GM12891 (cell line): ENCODE data around the gene PEX5L.

ENCODE experiments used
- POLR2A ChIP-seq: IDR thresholded peaks from 2 replicates; pipeline ENCODE4 v1.6.1; 2011; ENCODE audit warnings: low read depth, low read length, control low read depth
- POLR2AphosphoS5 ChIP-seq: IDR thresholded peaks from 2 replicates; pipeline ENCODE4 v1.6.1; 2011; ENCODE audit warnings: low read depth, low read length, control low read depth
- POU2F2 ChIP-seq: IDR thresholded peaks from 2 replicates; pipeline ENCODE4 v1.6.1; 2011; ENCODE audit warnings: low read depth, mild to moderate bottlenecking, control low read depth, low read length, moderate library complexity
- SPI1 ChIP-seq: IDR thresholded peaks from 2 replicates; pipeline ENCODE4 v1.6.1; 2011; ENCODE audit warnings: low read depth, low read length, control low read depth
- TAF1 ChIP-seq: IDR thresholded peaks from 2 replicates; pipeline ENCODE4 v1.6.1; 2011; ENCODE audit warnings: low read depth, low read length, control low read depth

DNA sequence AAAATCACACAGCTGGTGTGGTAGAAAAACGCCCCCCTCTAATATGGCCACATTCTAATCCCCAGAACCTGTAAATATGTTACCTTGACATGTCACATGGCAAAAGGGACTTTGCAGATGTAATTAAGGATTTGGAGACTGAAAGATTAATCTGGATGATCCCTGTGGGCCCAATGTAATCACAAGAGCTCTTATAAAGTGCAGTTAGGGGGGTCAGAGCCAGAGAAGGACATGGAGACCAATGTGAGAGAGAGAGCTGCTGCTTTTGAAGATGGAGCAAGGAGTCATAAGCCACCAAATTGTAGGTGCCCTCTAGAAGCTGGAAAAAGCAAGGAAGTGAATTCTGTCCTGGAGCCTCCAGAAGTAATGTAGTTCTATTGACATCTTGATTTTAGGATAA, 152.6 kb downstream of the PEX5L start:
- TF ChIP-seq TAF1, result no peak
- no peak for TF ChIP-seq POU2F2
- no peak for TF ChIP-seq POLR2A
- no peak for TF ChIP-seq POLR2AphosphoS5
- TF ChIP-seq SPI1, result no peak
